ENCODE measurements around the gene WNT3A. TPM values are rescaled to one million over a fixed set of nuclear protein-coding genes. Genes with fewer than 3 reads are reported as not detected.

Gene WNT3A
- total and polyA plus RNA-seq, 9 of the 15 experiments (the other 6 are each of a cell fraction or from before 2014, with no cell fraction given) = not detected

DNA sequence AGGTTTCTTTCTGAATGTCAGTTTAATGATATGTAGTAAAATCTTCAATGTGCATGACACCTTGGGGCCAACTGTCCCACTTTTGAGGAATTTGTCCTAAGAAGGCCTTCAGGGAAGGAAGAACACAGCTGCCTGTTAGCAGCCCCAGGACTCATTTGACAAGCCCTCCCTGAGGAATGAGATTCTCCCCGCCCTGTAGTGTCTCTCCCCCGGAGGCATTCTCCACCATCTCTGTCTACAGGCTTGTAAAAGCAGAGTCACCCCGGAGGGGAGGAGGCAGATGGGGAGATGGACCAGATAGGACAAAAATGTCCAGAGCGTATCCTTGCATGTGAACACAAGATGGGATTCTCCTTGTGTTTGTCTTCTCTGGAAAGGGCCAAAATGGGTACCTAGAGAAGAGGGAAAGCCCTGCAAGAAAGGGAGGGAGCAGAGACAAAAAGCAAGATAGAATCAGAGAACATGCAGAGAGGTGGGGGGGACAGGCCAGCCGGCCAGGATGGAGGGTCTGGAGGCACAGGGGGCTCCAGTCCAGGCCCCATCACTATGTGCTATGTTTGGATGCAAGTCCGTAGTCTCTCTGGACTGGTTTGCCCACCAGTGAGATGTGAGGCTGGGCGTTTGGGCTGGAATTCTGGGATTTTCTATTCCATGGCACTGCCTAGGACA, 12.0 kb upstream of the WNT3A start:
- DNase-seq (ENCODE audit: extremely low read depth in 1 of 4, low spot score in 3 of 4) = peak in 2 of 4 experiments; percentile 9 to 13
- H3K79me2 ChIP-seq (ENCODE audit: control insufficient read depth, insufficient read depth, low read length) = no peaks in the 10 kb centered on the region
- peaks cover 5 to 17% of the 10 kb centered on the region in 2 experiments for H3K27me3 ChIP-seq (ENCODE audit: control insufficient read depth in 2 of 2, insufficient read depth in 2 of 2, low read length in 2 of 2)
- H3K4me1 ChIP-seq (replicated peaks in 1 of 2; ENCODE audit: control insufficient read depth in 2 of 2, insufficient read depth in 2 of 2, low read length in 2 of 2) = no peaks in the 10 kb centered on the region; a peak in 1 of 5 replicates
- H3K9me3 ChIP-seq (replicated peaks; ENCODE audit: control insufficient read depth, insufficient read depth, low read depth, low read length) = peaks cover 3% of the 10 kb centered on the region; the same call in 1 of the 2 replicates
- no peak overlapping the region for H3K4me3 ChIP-seq
- no peak for FAIRE-seq
- POLR2A ChIA-PET = interaction anchor here (0.6 kb wide), 1 partner anchor 59 kb away, joined by 3 read pairs; no protein-coding TSS in a partner anchor
- TF ChIP-seq SOX6 (IDR thresholded peaks at IDR 0.05) (no peak), EP400 (IDR thresholded peaks at IDR 0.05) (no peak), FOS (IDR thresholded peaks at IDR 0.05; ENCODE audit: extremely low read depth, insufficient read length) (no peak)
- TF ChIP-seq, protein P1, sequence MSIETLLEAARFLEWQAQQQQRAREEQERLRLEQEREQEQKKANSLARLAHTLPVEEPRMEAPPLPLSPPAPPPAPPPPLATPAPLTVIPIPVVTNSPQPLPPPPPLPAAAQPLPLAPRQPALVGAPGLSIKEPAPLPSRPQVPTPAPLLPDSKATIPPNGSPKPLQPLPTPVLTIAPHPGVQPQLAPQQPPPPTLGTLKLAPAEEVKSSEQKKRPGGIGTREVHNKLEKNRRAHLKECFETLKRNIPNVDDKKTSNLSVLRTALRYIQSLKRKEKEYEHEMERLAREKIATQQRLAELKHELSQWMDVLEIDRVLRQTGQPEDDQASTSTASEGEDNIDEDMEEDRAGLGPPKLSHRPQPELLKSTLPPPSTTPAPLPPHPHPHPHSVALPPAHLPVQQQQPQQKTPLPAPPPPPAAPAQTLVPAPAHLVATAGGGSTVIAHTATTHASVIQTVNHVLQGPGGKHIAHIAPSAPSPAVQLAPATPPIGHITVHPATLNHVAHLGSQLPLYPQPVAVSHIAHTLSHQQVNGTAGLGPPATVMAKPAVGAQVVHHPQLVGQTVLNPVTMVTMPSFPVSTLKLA (conservative IDR thresholded peaks at IDR 0.05) = no peak
- no peaks in the 10 kb centered on the region for H3K9me1 ChIP-seq (ENCODE audit: control insufficient read depth, insufficient read depth, low read length)
- no peak overlapping the region for H3K9ac ChIP-seq (ENCODE audit: insufficient read depth in 1 of 2, low read depth in 2 of 2, low read length in 2 of 2)
- no TSS peak for BruUV-seq (replicated peaks)
- in situ Hi-C loops (cut with MboI) (no loop called here), intact Hi-C loops (cut with micrococcal nuclease) (loop anchor here (5.0 kb wide), 1 partner anchor 523 kb away; no protein-coding TSS in a partner anchor)
- no peak overlapping the region for H3K4me2 ChIP-seq (ENCODE audit: insufficient read depth, low read length)
- CTCF ChIA-PET (ENCODE audit: low intra/inter-chr PET ratio) = no interaction called here
- ATAC-seq = peak; percentile 66; the same call in 2 of the 3 replicates
- H2AFZ ChIP-seq (ENCODE audit: low read depth, low read length) = no peak overlapping the region
- 0% methylated on average over 7 of the region's 7 CpGs for WGBS (ENCODE audit: insufficient coverage, low coverage, missing lambda C conversion rate)
- H4K20me1 ChIP-seq (replicated peaks; ENCODE audit: control insufficient read depth, insufficient read depth, low read length) = no peaks in the 10 kb centered on the region
- no peak overlapping the region for H3K27ac ChIP-seq (ENCODE audit: extremely low read depth, low read depth, low read length)
- no peaks in the 10 kb centered on the region for H3K36me3 ChIP-seq (ENCODE audit: control insufficient read depth, insufficient read depth, low read length)
